ENCODE measurements around the gene LIMK2.
"Not testable (repeated sequence)": the region's sequence is repeated elsewhere in the genome, so short reads cannot be mapped to it uniquely, and the experiment has no call there.

LIMK2 gene

DNA sequence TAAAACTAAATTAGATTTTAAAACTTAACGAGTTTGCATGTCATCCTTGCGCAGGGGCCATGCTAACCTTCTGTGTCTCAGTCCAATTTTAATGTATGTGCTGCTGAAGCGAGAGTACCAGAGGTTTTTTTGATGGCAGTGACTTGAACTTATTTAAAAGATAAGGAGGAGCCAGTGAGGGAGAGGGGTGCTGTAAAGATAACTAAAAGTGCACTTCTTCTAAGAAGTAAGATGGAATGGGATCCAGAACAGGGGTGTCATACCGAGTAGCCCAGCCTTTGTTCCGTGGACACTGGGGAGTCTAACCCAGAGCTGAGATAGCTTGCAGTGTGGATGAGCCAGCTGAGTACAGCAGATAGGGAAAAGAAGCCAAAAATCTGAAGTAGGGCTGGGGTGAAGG lies 10.6 kb downstream of the LIMK2 start:
- Histone ChIP-seq H3K9me3 (no peaks in the 10 kb centered on the region), H3K27me3 (no peaks in the 10 kb centered on the region), H3K36me3 (no peaks in the 10 kb centered on the region), H3K4me1 (peaks cover 5% of the 10 kb centered on the region), H3K4me3 (ENCODE audit: low read depth, low read length) (no peak overlapping the region)
- TF ChIP-seq, protein P1, sequence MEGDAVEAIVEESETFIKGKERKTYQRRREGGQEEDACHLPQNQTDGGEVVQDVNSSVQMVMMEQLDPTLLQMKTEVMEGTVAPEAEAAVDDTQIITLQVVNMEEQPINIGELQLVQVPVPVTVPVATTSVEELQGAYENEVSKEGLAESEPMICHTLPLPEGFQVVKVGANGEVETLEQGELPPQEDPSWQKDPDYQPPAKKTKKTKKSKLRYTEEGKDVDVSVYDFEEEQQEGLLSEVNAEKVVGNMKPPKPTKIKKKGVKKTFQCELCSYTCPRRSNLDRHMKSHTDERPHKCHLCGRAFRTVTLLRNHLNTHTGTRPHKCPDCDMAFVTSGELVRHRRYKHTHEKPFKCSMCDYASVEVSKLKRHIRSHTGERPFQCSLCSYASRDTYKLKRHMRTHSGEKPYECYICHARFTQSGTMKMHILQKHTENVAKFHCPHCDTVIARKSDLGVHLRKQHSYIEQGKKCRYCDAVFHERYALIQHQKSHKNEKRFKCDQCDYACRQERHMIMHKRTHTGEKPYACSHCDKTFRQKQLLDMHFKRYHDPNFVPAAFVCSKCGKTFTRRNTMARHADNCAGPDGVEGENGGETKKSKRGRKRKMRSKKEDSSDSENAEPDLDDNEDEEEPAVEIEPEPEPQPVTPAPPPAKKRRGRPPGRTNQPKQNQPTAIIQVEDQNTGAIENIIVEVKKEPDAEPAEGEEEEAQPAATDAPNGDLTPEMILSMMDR (IDR thresholded peaks at IDR 0.05; ENCODE audit: low read depth, low read length), result no peak
- DNase-seq, result no peak

DNA sequence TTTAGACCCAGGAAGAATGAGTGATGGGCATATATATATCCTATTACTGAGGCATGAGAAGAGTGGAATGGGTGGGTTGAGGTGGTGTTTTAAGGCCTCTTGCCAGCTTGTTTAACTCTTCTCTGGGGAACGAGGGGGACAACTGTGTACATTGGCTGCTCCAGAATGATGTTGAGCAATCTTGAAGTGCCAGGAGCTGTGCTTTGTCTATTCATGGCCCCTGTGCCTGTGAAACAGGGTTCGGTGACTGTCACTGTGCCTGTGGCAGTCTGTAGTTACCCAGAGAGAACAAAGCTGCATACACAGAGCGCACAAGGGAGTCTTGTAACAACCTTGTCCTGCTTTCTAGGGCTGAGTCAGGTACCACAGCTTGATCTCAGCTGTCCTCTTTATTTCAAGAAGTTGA lies 11.7 kb downstream of the LIMK2 start:
- no peak overlapping the region for H3K4me3 ChIP-seq (ENCODE audit: low read depth, low read length)
- TF ChIP-seq, protein P1 (IDR thresholded peaks at IDR 0.05; ENCODE audit: low read depth, low read length), result no peak
- H3K36me3 ChIP-seq, result no peaks in the 10 kb centered on the region
- H3K27me3 ChIP-seq, result no peaks in the 10 kb centered on the region
- no peak for DNase-seq
- H3K9me3 ChIP-seq, result no peaks in the 10 kb centered on the region
- peaks cover 3% of the 10 kb centered on the region; the same call in 1 of the 2 replicates for H3K4me1 ChIP-seq

DNA sequence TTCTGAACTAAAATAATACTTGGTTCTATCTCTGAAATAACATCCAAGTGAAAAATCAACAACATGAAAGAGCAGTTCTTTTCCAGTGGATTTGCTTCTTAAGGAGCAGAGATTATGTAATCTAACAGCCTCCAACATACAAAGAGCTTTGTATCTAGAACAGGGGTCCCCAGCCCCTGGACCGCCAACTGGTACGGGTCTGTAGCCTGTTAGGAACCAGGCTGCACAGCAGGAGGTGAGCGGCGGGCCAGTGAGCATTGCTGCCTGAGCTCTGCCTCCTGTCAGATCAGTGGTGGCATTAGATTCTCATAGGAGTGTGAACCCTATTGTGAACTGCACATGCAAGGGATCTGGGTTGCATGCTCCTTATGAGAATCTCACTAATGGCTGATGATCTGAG lies 12.6 kb downstream of the LIMK2 start:
- H3K27me3 ChIP-seq, H3K36me3 ChIP-seq, H3K4me1 ChIP-seq: not testable (repeated sequence)

DNA sequence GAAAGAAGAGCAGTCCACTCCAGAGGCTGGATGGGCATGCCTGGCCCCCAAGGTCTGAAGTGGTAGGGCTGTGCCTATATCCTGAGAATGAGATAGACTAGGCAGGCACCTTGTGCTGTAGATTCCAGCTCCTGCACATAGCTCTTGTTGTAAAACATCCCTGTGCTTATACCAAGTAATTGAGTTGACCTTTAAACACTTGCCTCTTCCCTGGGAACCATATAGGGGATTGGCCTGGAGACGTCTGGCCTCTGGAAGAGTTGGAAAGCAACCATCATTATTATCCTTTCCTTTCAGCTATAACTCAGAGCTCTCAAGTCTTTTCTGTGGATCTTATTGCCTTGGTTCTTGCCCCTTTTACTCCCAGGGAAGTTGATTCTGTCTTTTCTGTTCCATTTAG lies 15.1 kb downstream of the LIMK2 start:
- DNase-seq, result no peak
- Histone ChIP-seq H3K27me3 (no peaks in the 10 kb centered on the region), H3K4me1 (peaks cover 14% of the 10 kb centered on the region), H3K9me3 (no peaks in the 10 kb centered on the region), H3K4me3 (ENCODE audit: low read depth, low read length) (no peak overlapping the region), H3K36me3 (no peaks in the 10 kb centered on the region)
- TF ChIP-seq, protein P1 (IDR thresholded peaks at IDR 0.05; ENCODE audit: low read depth, low read length), result no peak

More for the DNA sequence above, 12.6 kb downstream of the LIMK2 start:
- H3K9me3 ChIP-seq; H3K4me3 ChIP-seq (ENCODE audit: low read depth, low read length); DNase-seq: not testable (repeated sequence)

DNA sequence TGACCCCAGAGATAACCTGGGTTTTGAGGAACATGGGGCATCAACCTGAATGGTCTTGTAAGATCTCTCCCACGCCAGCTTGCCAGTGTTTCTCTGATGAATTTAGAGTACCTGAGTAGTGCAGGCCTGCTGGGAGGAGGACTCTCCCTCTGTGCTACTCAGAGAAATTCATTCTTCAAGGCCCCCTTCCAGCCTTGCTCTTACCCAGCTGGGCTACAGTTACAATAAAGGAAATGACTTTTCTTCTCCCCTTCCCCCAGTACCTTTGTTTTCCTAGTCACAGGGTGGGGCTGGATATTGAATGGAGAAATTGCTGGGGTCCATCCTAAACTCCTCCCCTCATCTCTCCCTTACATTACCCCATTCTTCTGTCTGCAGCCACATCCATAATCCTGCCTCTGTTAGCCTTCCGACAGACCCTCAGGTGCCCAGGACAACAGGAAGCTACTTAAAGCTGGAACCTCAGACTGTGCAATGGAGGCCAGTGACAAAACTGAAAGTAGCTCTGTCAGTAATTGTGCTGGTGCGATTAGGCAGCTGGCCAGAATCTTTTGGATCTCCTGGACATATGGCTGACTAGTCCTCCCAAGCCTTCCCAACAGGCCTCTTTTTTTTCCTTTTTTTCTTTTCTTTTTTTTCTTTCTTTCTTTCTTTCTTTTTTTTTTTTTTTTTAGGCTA lies 17.4 kb downstream of the LIMK2 start:
- DNase-seq, result peak; percentile 40
- Histone ChIP-seq H3K9me3 (no peaks in the 10 kb centered on the region), H3K4me3 (ENCODE audit: low read depth, low read length) (no peak overlapping the region), H3K36me3 (no peaks in the 10 kb centered on the region), H3K27me3 (no peaks in the 10 kb centered on the region), H3K4me1 (peaks cover 11% of the 10 kb centered on the region; the same call in 1 of the 2 replicates)
- TF ChIP-seq, protein P1 (IDR thresholded peaks at IDR 0.05; ENCODE audit: low read depth, low read length), result no peak

DNA sequence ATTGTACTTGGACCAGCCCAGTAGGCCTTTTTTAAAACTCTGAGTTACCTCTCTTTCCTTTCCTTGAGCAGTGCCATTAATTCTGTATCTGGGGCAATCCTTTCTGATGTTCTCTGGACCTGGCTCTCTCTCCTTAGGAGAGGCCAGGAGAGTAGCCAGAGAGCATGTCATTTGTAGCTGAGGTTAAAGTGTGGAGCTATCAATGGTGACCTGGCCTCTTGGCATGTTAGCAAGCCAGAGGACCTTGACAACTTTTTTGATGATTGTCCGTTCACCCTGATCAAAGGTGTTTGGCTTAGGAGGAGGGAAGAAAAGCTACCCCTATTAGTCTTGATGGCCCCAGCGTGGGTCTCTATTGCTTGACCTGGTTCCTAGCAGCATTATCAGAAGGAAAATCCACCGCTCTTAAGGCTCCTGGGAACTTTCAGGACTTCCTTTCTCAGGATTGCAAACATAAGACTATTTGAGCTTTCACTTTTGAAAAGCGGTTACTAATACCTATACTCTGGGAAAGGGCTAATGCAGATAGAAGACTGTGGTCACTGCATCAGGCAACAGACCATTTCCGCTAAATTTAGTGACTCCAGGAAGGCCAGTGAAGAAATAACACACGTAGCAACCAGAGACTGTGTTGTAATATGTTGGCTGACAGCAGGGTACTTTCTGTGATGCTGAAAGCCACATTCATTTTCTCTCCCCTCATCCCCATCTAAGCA lies 18.2 kb downstream of the LIMK2 start:
- Histone ChIP-seq H3K36me3 (no peaks in the 10 kb centered on the region), H3K4me1 (peaks cover 11% of the 10 kb centered on the region; the same call in 1 of the 2 replicates), H3K4me3 (ENCODE audit: low read depth, low read length) (no peak overlapping the region), H3K27me3 (no peaks in the 10 kb centered on the region), H3K9me3 (no peaks in the 10 kb centered on the region)
- TF ChIP-seq, protein P1 (IDR thresholded peaks at IDR 0.05; ENCODE audit: low read depth, low read length), result no peak
- no peak for DNase-seq
